ENCODE data around the gene PMIS2. TPM values are rescaled to one million over a fixed set of nuclear protein-coding genes. Genes with fewer than 3 reads are reported as not detected.

The PMIS2 gene
- not detected for total RNA-seq

GRCh38 chr19:35585848-35586247 is at the start of gene PMIS2:
PMIS2 (plus strand) TSS chr19:35586173; CDS start chr19:35586260, 87 bp downstream.
- POLR2A ChIA-PET = no interaction called here
- Mint-ChIP-seq H3K4me3 (no peak within 1 kb of the TSS), H3K36me3 (ENCODE audit: low read depth) (no peaks in the 10 kb centered on the region), H3K4me1 (no peaks in the 10 kb centered on the region), H3K27me3 (peaks cover 20% of the 10 kb centered on the region), H3K27ac (no peak within 1 kb of the TSS), H3K9me3 (no peaks in the 10 kb centered on the region)
- CTCF ChIA-PET = no interaction called here
- DNase-seq = no peak

GRCh38 chr19:35539314-35539713 is 46.7 kb upstream of the PMIS2 start:
- CTCF ChIA-PET = no interaction called here
- POLR2A ChIA-PET = no interaction called here
- Mint-ChIP-seq H3K4me1 (peaks cover 7% of the 10 kb centered on the region), H3K27me3 (peaks cover 3% of the 10 kb centered on the region), H3K9me3 (no peaks in the 10 kb centered on the region), H3K27ac (no peak overlapping the region), H3K4me3 (no peak overlapping the region), H3K36me3 (ENCODE audit: low read depth) (no peaks in the 10 kb centered on the region)
- DNase-seq = no peak

GRCh38 chr19:35539850-35540249 is 46.1 kb upstream of the PMIS2 start:
- no peaks in the 10 kb centered on the region for H3K9me3 Mint-ChIP-seq
- no peaks in the 10 kb centered on the region for H3K36me3 Mint-ChIP-seq (ENCODE audit: low read depth)
- no peak overlapping the region for H3K27ac Mint-ChIP-seq
- peaks cover 3% of the 10 kb centered on the region for H3K27me3 Mint-ChIP-seq
- CTCF ChIA-PET = no interaction called here
- DNase-seq = no peak
- no peak overlapping the region for H3K4me3 Mint-ChIP-seq
- POLR2A ChIA-PET = no interaction called here
- H3K4me1 Mint-ChIP-seq = peaks cover 11% of the 10 kb centered on the region

GRCh38 chr19:35540356-35540927 is 45.5 kb upstream of the PMIS2 start:
- POLR2A ChIA-PET = no interaction called here
- no peak overlapping the region for H3K27ac Mint-ChIP-seq
- CTCF ChIA-PET = no interaction called here

GRCh38 chr19:35542209-35542608 is 43.8 kb upstream of the PMIS2 start:
- CTCF ChIA-PET = no interaction called here
- H3K9me3 Mint-ChIP-seq = no peaks in the 10 kb centered on the region

More at GRCh38 chr19:35540356-35540927, 45.5 kb upstream of the PMIS2 start:
- Mint-ChIP-seq H3K4me3 (no peak overlapping the region), H3K36me3 (ENCODE audit: low read depth) (no peaks in the 10 kb centered on the region), H3K27me3 (no peaks in the 10 kb centered on the region), H3K4me1 (peaks cover 12% of the 10 kb centered on the region), H3K9me3 (no peaks in the 10 kb centered on the region)
- no peak for DNase-seq

GRCh38 chr19:35543280-35544109 is 42.5 kb upstream of the PMIS2 start:
- Mint-ChIP-seq H3K9me3 (no peaks in the 10 kb centered on the region), H3K27me3 (no peaks in the 10 kb centered on the region), H3K27ac (no peak overlapping the region), H3K4me1 (peaks cover 28% of the 10 kb centered on the region), H3K36me3 (ENCODE audit: low read depth) (no peaks in the 10 kb centered on the region), H3K4me3 (peak overlapping the region; percentile 87)
- ChIA-PET CTCF (no interaction called here), POLR2A (interaction anchor here (1.2 to 1.3 kb wide), 3 partner anchors 8 to 101 kb away, joined by 3 to 5 read pairs (median 4); partner anchors contain the start of gene HAUS5)
- DNase-seq = no peak

More at GRCh38 chr19:35542209-35542608, 43.8 kb upstream of the PMIS2 start:
- H3K36me3 Mint-ChIP-seq (ENCODE audit: low read depth) = no peaks in the 10 kb centered on the region
- H3K4me3 Mint-ChIP-seq = no peak overlapping the region
- H3K4me1 Mint-ChIP-seq = peaks cover 24% of the 10 kb centered on the region
- DNase-seq = no peak
- POLR2A ChIA-PET = no interaction called here
- no peak overlapping the region for H3K27ac Mint-ChIP-seq
- H3K27me3 Mint-ChIP-seq = no peaks in the 10 kb centered on the region

- Mint-ChIP-seq H3K9me3 (no peaks in the 10 kb centered on the region), H3K36me3 (ENCODE audit: low read depth) (peaks cover 3% of the 10 kb centered on the region), H3K27ac (peak overlapping the region; percentile 33), H3K4me3 (peak overlapping the region; percentile 87), H3K27me3 (no peaks in the 10 kb centered on the region), H3K4me1 (peaks cover 32% of the 10 kb centered on the region)
- ChIA-PET CTCF (no interaction called here), POLR2A (interaction anchor here (0.9 to 1.3 kb wide), 4 partner anchors 9 to 100 kb away, joined by 3 to 5 read pairs (median 4); partner anchors contain the start of gene HAUS5)
- no peak for DNase-seq
Measured at GRCh38 chr19:35544110-35544802, 41.7 kb upstream of the PMIS2 start.

GRCh38 chr19:35545001-35545854 is 40.7 kb upstream of the PMIS2 start, which contains the start of gene TMEM147:
TMEM147 (plus strand) TSS chr19:35545626; CDS start chr19:35545740, 114 bp downstream.
- Mint-ChIP-seq H3K27me3 (no peaks in the 10 kb centered on the region), H3K4me3 (peak within 1 kb of the TSS; percentile 87), H3K36me3 (ENCODE audit: low read depth) (peaks cover 3% of the 10 kb centered on the region), H3K27ac (peak within 1 kb of the TSS; percentile 73), H3K4me1 (peaks cover 33% of the 10 kb centered on the region), H3K9me3 (no peaks in the 10 kb centered on the region)
- CTCF ChIA-PET = no interaction called here
- POLR2A ChIA-PET = interaction anchor here (0.9 to 1.3 kb wide), 4 partner anchors 10 to 99 kb away, joined by 3 to 5 read pairs (median 4); partner anchors contain the start of gene HAUS5
- peak; percentile 87 for DNase-seq

GRCh38 chr19:35545855-35546381 is 40.1 kb upstream of the PMIS2 start:
- POLR2A ChIA-PET = interaction anchor here (2.6 kb wide), 1 partner anchor 67 kb away, joined by 8 read pairs; the partner anchor contains the start of gene HAUS5
- peak overlapping the region; percentile 87 for H3K4me3 Mint-ChIP-seq
- no peaks in the 10 kb centered on the region for H3K9me3 Mint-ChIP-seq
- H3K36me3 Mint-ChIP-seq (ENCODE audit: low read depth) = peaks cover 3% of the 10 kb centered on the region
- peak overlapping the region; percentile 73 for H3K27ac Mint-ChIP-seq
- no peaks in the 10 kb centered on the region for H3K27me3 Mint-ChIP-seq
- CTCF ChIA-PET = interaction anchor here (3.4 kb wide), 1 partner anchor 11 kb away, joined by 18 read pairs; no protein-coding TSS in a partner anchor
- H3K4me1 Mint-ChIP-seq = peaks cover 33% of the 10 kb centered on the region
- DNase-seq = peak; percentile 62

- DNase-seq = no peak
- CTCF ChIA-PET = interaction anchor here (1.0 to 3.4 kb wide), 2 partner anchors 10 to 36 kb away, joined by 4 to 18 read pairs; no protein-coding TSS in a partner anchor
- Mint-ChIP-seq H3K4me3 (peak overlapping the region; percentile 87), H3K27ac (peak overlapping the region; percentile 73), H3K36me3 (ENCODE audit: low read depth) (peaks cover 3% of the 10 kb centered on the region), H3K27me3 (no peaks in the 10 kb centered on the region), H3K9me3 (no peaks in the 10 kb centered on the region), H3K4me1 (peaks cover 33% of the 10 kb centered on the region)
- POLR2A ChIA-PET = interaction anchor here (2.6 kb wide), 1 partner anchor 66 kb away, joined by 8 read pairs; the partner anchor contains the start of gene HAUS5
Measured at GRCh38 chr19:35546532-35546931, 39.4 kb upstream of the PMIS2 start.

GRCh38 chr19:35549174-35549788 is 36.7 kb upstream of the PMIS2 start:
- peak overlapping the region; percentile 8 for H3K4me3 Mint-ChIP-seq
- H3K27ac Mint-ChIP-seq = no peak overlapping the region
- ChIA-PET POLR2A (no interaction called here), CTCF (interaction anchor here (0.6 to 3.4 kb wide), 12 partner anchors 8 to 99 kb away, joined by 3 to 18 read pairs (median 7); partner anchors contain the start of genes ATP4A, COX6B1 and HAUS5)
- peak; percentile 65 for DNase-seq
- peaks cover 4% of the 10 kb centered on the region for H3K27me3 Mint-ChIP-seq
- peaks cover 3% of the 10 kb centered on the region for H3K36me3 Mint-ChIP-seq (ENCODE audit: low read depth)
- no peaks in the 10 kb centered on the region for H3K9me3 Mint-ChIP-seq
- H3K4me1 Mint-ChIP-seq = peaks cover 28% of the 10 kb centered on the region

All from activated CD4-positive, alpha-beta memory T cell treated with anti-CD3 and anti-CD28 coated beads, Interleukin-2, amount 10 ng/mL, durations not matched to agents 7 days and 5 days (primary cell).